ENCODE data around the gene BRD2.

DNA sequence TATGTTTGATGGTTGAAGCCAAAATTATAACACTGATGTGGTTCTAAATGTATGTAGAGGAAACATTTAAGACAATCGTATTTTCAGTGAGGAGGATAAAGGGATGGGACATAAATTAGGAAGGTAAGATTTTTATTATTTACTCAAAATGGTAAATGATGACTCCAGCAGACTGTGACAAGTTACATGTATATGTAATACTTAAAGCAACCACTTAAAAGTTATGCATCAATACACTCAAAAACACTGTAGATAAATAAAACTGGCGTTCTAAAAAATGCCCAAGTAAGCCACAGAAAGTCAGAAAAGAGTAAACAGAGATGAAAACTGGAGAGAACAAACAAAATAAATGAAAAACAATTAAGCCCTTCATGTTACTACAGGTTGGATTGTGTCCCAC, 46.3 kb upstream of the BRD2 start:
- TF ChIP-seq, protein P1, sequence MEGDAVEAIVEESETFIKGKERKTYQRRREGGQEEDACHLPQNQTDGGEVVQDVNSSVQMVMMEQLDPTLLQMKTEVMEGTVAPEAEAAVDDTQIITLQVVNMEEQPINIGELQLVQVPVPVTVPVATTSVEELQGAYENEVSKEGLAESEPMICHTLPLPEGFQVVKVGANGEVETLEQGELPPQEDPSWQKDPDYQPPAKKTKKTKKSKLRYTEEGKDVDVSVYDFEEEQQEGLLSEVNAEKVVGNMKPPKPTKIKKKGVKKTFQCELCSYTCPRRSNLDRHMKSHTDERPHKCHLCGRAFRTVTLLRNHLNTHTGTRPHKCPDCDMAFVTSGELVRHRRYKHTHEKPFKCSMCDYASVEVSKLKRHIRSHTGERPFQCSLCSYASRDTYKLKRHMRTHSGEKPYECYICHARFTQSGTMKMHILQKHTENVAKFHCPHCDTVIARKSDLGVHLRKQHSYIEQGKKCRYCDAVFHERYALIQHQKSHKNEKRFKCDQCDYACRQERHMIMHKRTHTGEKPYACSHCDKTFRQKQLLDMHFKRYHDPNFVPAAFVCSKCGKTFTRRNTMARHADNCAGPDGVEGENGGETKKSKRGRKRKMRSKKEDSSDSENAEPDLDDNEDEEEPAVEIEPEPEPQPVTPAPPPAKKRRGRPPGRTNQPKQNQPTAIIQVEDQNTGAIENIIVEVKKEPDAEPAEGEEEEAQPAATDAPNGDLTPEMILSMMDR (IDR thresholded peaks at IDR 0.05) = no peak
- no peak for TF ChIP-seq EZH2 (IDR thresholded peaks at IDR 0.05; ENCODE audit: borderline replicate concordance, insufficient read depth, low read depth, low read length, poor library complexity, severe bottlenecking)

Measured in B cell (primary cell).